ENCODE data around the gene SPNS1. TPM values are rescaled to one million over a fixed set of nuclear protein-coding genes. Genes with fewer than 3 reads are reported as not detected.
A peak's percentile ranks its signal among the peaks of the same experiment; 100 is the strongest.

SPNS1 gene
- total RNA-seq, 1 experiment from 2014 or later: 38.6 TPM

- TF ChIP-seq, protein P1, sequence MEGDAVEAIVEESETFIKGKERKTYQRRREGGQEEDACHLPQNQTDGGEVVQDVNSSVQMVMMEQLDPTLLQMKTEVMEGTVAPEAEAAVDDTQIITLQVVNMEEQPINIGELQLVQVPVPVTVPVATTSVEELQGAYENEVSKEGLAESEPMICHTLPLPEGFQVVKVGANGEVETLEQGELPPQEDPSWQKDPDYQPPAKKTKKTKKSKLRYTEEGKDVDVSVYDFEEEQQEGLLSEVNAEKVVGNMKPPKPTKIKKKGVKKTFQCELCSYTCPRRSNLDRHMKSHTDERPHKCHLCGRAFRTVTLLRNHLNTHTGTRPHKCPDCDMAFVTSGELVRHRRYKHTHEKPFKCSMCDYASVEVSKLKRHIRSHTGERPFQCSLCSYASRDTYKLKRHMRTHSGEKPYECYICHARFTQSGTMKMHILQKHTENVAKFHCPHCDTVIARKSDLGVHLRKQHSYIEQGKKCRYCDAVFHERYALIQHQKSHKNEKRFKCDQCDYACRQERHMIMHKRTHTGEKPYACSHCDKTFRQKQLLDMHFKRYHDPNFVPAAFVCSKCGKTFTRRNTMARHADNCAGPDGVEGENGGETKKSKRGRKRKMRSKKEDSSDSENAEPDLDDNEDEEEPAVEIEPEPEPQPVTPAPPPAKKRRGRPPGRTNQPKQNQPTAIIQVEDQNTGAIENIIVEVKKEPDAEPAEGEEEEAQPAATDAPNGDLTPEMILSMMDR (conservative IDR thresholded peaks at IDR 0.05): no peak
- Histone ChIP-seq H3T11ph (ENCODE audit: low read length) (no peak overlapping the region), H3K18ac (ENCODE audit: insufficient read length, low read depth, low read length) (no peak overlapping the region), H2BK20ac (ENCODE audit: low read depth, low read length, poor library complexity, severe bottlenecking) (no peak overlapping the region), H2AK5ac (ENCODE audit: insufficient read length, low read length) (no peak overlapping the region), H3K14ac (ENCODE audit: insufficient read depth, low read length) (no peak overlapping the region), H2AFZ (ENCODE audit: low read length) (no peak overlapping the region), H3K23ac (ENCODE audit: insufficient read length, low read depth, low read length) (no peak overlapping the region), H3K23me2 (ENCODE audit: insufficient read length, low read depth, low read length, poor library complexity, severe bottlenecking) (peaks cover 5% of the 10 kb centered on the region), H2BK15ac (ENCODE audit: low read depth, low read length) (no peak overlapping the region), H4K91ac (ENCODE audit: insufficient read length, low read depth, low read length) (no peak overlapping the region), H3K56ac (ENCODE audit: insufficient read length, low read depth, low read length) (no peak overlapping the region), H3K4me1 (ENCODE audit: insufficient read depth, low read length) (no peaks in the 10 kb centered on the region), H4K5ac (ENCODE audit: insufficient read length, low read depth, low read length) (no peak overlapping the region), H3K9ac (ENCODE audit: extremely low read depth, insufficient read length, low read length) (no peak overlapping the region), H2BK5ac (ENCODE audit: insufficient read length, low read length) (no peak overlapping the region), H2BK120ac (ENCODE audit: low read depth, low read length, poor library complexity, severe bottlenecking) (no peak overlapping the region), H4K8ac (replicated peaks; ENCODE audit: insufficient read length, low read depth, low read length) (no peak overlapping the region), H3K27me3 (ENCODE audit: insufficient read depth, low read length) (no peaks in the 10 kb centered on the region), H3K27ac (ENCODE audit: insufficient read length, low read depth, low read length) (no peak overlapping the region), H4K20me1 (ENCODE audit: control insufficient read depth, insufficient read depth, insufficient read length) (no peaks in the 10 kb centered on the region), H3K79me1 (ENCODE audit: insufficient read depth, low read depth, low read length, poor library complexity, severe bottlenecking) (no peaks in the 10 kb centered on the region), H3K79me2 (ENCODE audit: insufficient read depth, low read length) (no peaks in the 10 kb centered on the region), H3K9me3 (ENCODE audit: control insufficient read depth, low read depth, low read length) (no peaks in the 10 kb centered on the region), H2BK12ac (ENCODE audit: insufficient read length, low read depth, low read length) (no peak overlapping the region), H3K4ac (ENCODE audit: low read depth, low read length) (no peak overlapping the region), H3K4me2 (ENCODE audit: insufficient read depth, insufficient read length, low read length) (no peak overlapping the region)
- no CpG with 5 or more reads among the region's 26 CpGs for WGBS (ENCODE audit: extremely low coverage, insufficient read length, low lambda C conversion rate)
- DNase-seq: no peak
- Mint-ChIP-seq H3K4me3 (peak overlapping the region in 1 of 2 experiments; percentile 66; a peak in 2 of 5 replicates), H3K27ac (peak overlapping the region in 1 of 3 experiments; percentile 40; a peak in 1 of 7 replicates), H3K27me3 (ENCODE audit: low read depth) (peaks cover 15% of the 10 kb centered on the region), H3K4me1 (peaks cover 5 to 6% of the 10 kb centered on the region in 2 experiments), H3K9me3 (no peaks in the 10 kb centered on the region), H3K36me3 (ENCODE audit: insufficient read depth in 1 of 3, low read depth in 3 of 3) (no peaks in the 10 kb centered on the region; a peak in 1 of 7 replicates)
These were observed 37.8 kb upstream of the SPNS1 start for GRCh38 chr16:28936784-28937155.
